ENCODE data around the gene GGPS1.
"Not testable (repeated sequence)": the region's sequence is repeated elsewhere in the genome, so short reads cannot be mapped to it uniquely, and the experiment has no call there.

The GGPS1 gene

GRCh38 chr1:235367000-235367908 is 38.9 kb downstream of the GGPS1 start, which contains the start of gene TBCE:
Gene TBCE, plus strand, starts transcription at chr1:235367427. Its CDS starts 12,623 bp downstream, at chr1:235380050.
- peak; percentile 94 for DNase-seq (ENCODE audit: low spot score)
- TF ChIP-seq CTCF (IDR thresholded peaks at IDR 0.05; ENCODE audit: extremely low read depth, missing control alignments) = no peak

DNA sequence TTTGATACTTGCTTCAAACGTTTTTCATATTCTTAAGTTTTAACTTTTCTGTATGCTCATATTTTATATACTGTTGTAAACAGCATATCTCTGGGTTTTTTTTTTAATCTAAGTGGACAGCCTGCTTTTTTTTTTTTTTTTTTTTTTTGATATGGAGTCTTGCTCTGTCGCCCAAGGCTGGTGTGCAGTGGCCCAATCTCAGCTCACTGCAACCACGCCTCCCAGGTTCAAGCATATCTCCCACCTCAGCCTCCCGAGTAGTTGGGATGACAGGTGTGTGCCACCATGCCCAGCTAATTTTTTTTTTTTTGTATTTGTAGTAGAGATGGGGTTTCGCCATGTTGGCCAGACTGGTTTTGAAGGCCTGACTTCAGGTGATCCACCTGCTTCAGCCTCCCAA is 40.1 kb downstream of the GGPS1 start:
- no peak for TF ChIP-seq CTCF (IDR thresholded peaks at IDR 0.05; ENCODE audit: extremely low read depth, missing control alignments)
- no peak for DNase-seq (ENCODE audit: low spot score)

- no peak for TF ChIP-seq CTCF (IDR thresholded peaks at IDR 0.05; ENCODE audit: extremely low read depth, missing control alignments)
- DNase-seq (ENCODE audit: low spot score) = no peak
Measured at GRCh38 chr1:235369802-235370201, 41.4 kb downstream of the GGPS1 start.

DNA sequence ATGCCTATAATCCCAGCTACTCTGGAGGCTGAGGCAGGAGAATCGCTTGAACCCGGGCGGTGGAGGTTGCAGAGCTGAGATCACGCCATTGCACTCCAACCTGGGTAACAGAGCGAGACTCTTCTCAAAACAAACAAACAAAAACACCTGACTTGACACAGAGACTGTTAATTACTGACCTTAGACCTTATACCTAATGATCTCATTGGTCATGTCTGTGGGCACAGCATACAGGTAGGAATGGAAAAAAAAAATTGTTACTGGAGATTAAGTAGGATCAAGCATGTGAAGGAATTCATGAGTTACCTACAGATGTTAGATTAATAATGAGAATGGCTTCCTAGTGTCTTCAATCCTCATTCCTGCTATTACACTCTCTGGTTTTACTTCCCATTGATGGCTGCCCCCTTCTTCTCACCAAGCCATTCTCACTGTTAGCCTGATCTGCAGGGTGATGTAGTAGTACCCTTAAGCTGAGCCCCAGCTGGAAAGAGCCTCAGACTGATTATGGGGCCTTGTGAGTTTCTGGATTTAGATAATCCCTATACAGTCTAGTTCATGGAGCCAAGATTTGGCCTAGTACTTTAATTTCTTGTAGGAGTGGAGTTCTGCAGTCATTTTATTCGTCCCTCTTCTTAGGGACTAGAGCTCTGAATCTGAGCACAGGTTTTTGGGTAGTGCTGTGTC is 47.7 kb downstream of the GGPS1 start:
- no peak for DNase-seq (ENCODE audit: low spot score)
- TF ChIP-seq CTCF (IDR thresholded peaks at IDR 0.05; ENCODE audit: extremely low read depth, missing control alignments) = no peak

GRCh38 chr1:235378134-235378735 is 49.9 kb downstream of the GGPS1 start:
- DNase-seq (ENCODE audit: low spot score) = not testable (repeated sequence)

DNA sequence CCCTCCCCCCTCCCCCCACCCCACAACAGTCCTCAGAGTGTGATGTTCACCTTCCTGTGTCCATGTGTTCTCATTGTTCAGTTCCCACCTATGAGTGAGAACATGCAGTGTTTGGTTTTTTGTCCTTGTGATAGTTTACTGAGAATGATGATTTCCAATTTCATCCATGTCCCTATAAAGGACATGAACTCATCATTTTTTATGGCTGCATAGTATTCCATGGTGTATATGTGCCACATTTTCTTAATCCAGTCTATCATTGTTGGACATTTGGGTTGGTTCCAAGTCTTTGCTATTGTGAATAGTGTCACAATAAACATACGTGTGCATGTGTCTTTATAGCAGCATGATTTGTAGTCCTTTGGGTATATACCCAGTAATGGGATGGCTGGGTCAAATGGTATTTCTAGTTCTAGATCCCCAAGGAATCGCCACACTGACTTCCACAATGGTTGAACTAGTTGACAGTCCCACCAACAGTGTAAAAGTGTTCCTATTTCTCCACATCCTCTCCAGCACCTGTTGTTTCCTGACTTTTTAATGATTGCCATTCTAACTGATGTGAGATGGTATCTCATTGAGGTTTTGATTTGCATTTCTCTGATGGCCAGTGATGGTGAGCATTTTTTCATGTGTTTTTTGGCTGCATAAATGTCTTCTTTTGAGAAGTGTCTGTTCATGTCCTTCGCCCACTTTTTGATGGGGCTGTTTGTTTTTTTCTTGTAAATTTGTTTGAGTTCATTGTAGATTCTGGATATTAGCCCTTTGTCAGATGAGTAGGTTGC is 53.8 kb downstream of the GGPS1 start:
- not testable (repeated sequence) for DNase-seq (ENCODE audit: low spot score)

DNA sequence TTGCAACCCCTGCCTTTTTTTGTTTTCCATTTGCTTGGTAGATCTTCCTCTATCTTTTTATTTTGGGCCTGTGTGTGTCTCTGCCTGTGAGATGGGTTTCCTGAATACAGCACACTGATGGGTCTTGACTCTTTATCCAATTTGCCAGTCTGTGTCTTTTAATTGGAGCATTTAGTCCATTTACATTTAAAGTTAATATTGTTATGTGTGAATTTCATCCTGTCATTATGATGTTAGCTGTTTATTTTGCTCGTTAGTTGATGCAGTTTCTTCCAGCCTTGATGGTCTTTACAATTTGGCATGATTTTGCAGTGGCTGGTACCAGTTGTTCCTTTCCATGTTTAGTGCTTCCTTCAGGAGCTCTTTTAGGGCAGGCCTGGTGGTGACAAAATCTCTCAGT is 57.3 kb downstream of the GGPS1 start:
- not testable (repeated sequence) for DNase-seq (ENCODE audit: low spot score)

DNA sequence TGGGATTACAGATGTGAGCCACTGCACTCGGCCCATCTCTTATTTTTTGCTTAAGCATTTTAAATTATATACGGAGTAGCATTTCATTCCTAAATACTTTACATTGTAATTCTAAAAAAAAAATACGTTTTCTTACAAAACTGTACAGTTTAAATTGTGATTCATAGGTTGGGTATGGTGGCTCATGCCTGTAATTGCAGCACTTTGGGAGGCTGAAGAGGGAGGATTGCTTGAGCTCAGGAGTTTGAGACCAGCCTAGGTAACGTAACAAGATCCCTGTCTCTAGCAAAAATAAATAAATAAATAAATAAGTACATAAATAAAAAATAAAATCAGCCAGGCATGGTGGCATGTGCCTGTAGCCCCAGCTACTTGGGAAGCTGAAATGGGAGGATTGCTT is 63.5 kb downstream of the GGPS1 start:
- no peak for TF ChIP-seq CTCF (IDR thresholded peaks at IDR 0.05; ENCODE audit: extremely low read depth, missing control alignments)
- DNase-seq (ENCODE audit: low spot score) = no peak
